H9 (cell line): Measurements from ENCODE around the gene PTOV1. TPM values are rescaled to one million over a fixed set of nuclear protein-coding genes. Genes with fewer than 3 reads are reported as not detected.

ENCODE experiments used
- DNase-seq: peaks from one replicate; pipeline ENCODE4 v3.0.0-alpha.2; 2017
- H2AFZ ChIP-seq: one replicate; pipeline ENCODE4 v1.6.1; 2013; ENCODE audit warnings: mild to moderate bottlenecking, low read length, control low read depth, moderate library complexity
- H2AK5ac ChIP-seq: 2 replicates; pipeline ENCODE4 v1.6.1; 2013; ENCODE audit warnings: low read length, control low read depth, mixed read lengths; ENCODE audit not compliant: insufficient read length
- H2BK120ac ChIP-seq: one replicate; pipeline ENCODE4 v1.6.1; 2013; ENCODE audit warnings: low read depth, mild to moderate bottlenecking, low read length, control low read depth, inconsistent platforms; ENCODE audit not compliant: poor library complexity, severe bottlenecking
- H2BK12ac ChIP-seq: 2 replicates; pipeline ENCODE4 v1.6.1; 2013; ENCODE audit warnings: low read length, control low read depth, mixed read lengths, low read depth; ENCODE audit not compliant: insufficient read length
- H2BK15ac ChIP-seq: 2 replicates; pipeline ENCODE4 v1.6.1; 2013; ENCODE audit warnings: low read depth, low read length, control low read depth
- H2BK20ac ChIP-seq: one replicate; pipeline ENCODE4 v1.6.1; 2013; ENCODE audit warnings: low read depth, mild to moderate bottlenecking, low read length, control low read depth, inconsistent platforms; ENCODE audit not compliant: poor library complexity, severe bottlenecking
- H2BK5ac ChIP-seq: 2 replicates; pipeline ENCODE4 v1.6.1; 2013; ENCODE audit warnings: low read length, control low read depth, mixed read lengths; ENCODE audit not compliant: insufficient read length
- H3K14ac ChIP-seq: 2 replicates; pipeline ENCODE4 v1.6.1; 2013; ENCODE audit warnings: low read length, control low read depth; ENCODE audit not compliant: insufficient read depth
- H3K18ac ChIP-seq: 2 replicates; pipeline ENCODE4 v1.6.1; 2013; ENCODE audit warnings: low read depth, mild to moderate bottlenecking, mixed read lengths, low read length, control low read depth; ENCODE audit not compliant: insufficient read length
- H3K23ac ChIP-seq: 2 replicates; pipeline ENCODE4 v1.6.1; 2013; ENCODE audit warnings: low read length, control low read depth, mixed read lengths, low read depth; ENCODE audit not compliant: insufficient read length
- H3K23me2 ChIP-seq: 2 replicates; pipeline ENCODE4 v1.6.1; 2013; ENCODE audit warnings: low read depth, mild to moderate bottlenecking, mixed read lengths, low read length, control low read depth; ENCODE audit not compliant: insufficient read length, poor library complexity, severe bottlenecking
- H3K27ac ChIP-seq: 2 replicates; pipeline ENCODE4 v1.5.1; 2013; ENCODE audit warnings: low read length, control low read depth, mixed read lengths, low read depth; ENCODE audit not compliant: insufficient read length
- H3K27me3 ChIP-seq: 2 replicates; pipeline ENCODE4 v1.6.1; 2013; ENCODE audit warnings: low read length, control low read depth, inconsistent platforms; ENCODE audit not compliant: insufficient read depth
- H3K4ac ChIP-seq: 2 replicates; pipeline ENCODE4 v1.6.1; 2013; ENCODE audit warnings: low read depth, mild to moderate bottlenecking, control low read depth, inconsistent platforms, low read length, moderate library complexity
- H3K4me1 ChIP-seq: 2 replicates; pipeline ENCODE4 v1.6.1; 2013; ENCODE audit warnings: low read length, control low read depth, inconsistent platforms; ENCODE audit not compliant: insufficient read depth
- H3K4me2 ChIP-seq: 2 replicates; pipeline ENCODE4 v1.6.1; 2013; ENCODE audit warnings: low read length, control low read depth, mixed read lengths; ENCODE audit not compliant: insufficient read length, insufficient read depth
- H3K56ac ChIP-seq: 2 replicates; pipeline ENCODE4 v1.6.1; 2013; ENCODE audit warnings: low read depth, mild to moderate bottlenecking, mixed read lengths, low read length, control low read depth; ENCODE audit not compliant: insufficient read length
- H3K79me1 ChIP-seq: 2 replicates; pipeline ENCODE4 v1.6.1; 2013; ENCODE audit warnings: low read depth, mild to moderate bottlenecking, moderate library complexity, low read length, control low read depth, inconsistent platforms; ENCODE audit not compliant: insufficient read depth, poor library complexity, severe bottlenecking
- H3K79me2 ChIP-seq: 2 replicates; pipeline ENCODE4 v1.6.1; 2013; ENCODE audit warnings: low read length, control low read depth, inconsistent platforms; ENCODE audit not compliant: insufficient read depth
- H3K9ac ChIP-seq: 2 replicates; pipeline ENCODE4 v1.6.1; 2013; ENCODE audit warnings: low read length, control low read depth, mixed read lengths; ENCODE audit not compliant: insufficient read length; ENCODE audit errors: extremely low read depth
- H3K9me3 ChIP-seq: one replicate; pipeline ENCODE4 v1.6.1; 2013; ENCODE audit warnings: low read depth, low read length, inconsistent platforms; ENCODE audit not compliant: control insufficient read depth
- H3T11ph ChIP-seq: one replicate; pipeline ENCODE4 v1.6.1; 2013; ENCODE audit warnings: mild to moderate bottlenecking, low read length, control low read depth, inconsistent platforms
- H4K20me1 ChIP-seq: one replicate; pipeline ENCODE4 v1.6.1; 2013; ENCODE audit not compliant: control insufficient read depth, insufficient read length, insufficient read depth
- H4K5ac ChIP-seq: 2 replicates; pipeline ENCODE4 v1.6.1; 2013; ENCODE audit warnings: low read depth, mild to moderate bottlenecking, mixed read lengths, low read length, control low read depth; ENCODE audit not compliant: insufficient read length
- H4K8ac ChIP-seq: replicated peaks from 2 replicates; pipeline ENCODE4 v1.6.1; 2013; ENCODE audit warnings: low read length, control low read depth, mixed read lengths, low read depth; ENCODE audit not compliant: insufficient read length
- H4K91ac ChIP-seq: 2 replicates; pipeline ENCODE4 v1.6.1; 2013; ENCODE audit warnings: low read depth, mild to moderate bottlenecking, moderate library complexity, mixed read lengths, low read length, control low read depth; ENCODE audit not compliant: insufficient read length
- H3K27ac Mint-ChIP-seq, 3 experiments: 2 replicates in 2 of 3; 3 replicates in 1 of 3; pipeline ENCODE4 v1.8.0; 2020 to 2021; ENCODE audit warnings: mixed read lengths in 3 of 3, mild to moderate bottlenecking in 1 of 3, moderate library complexity in 1 of 3
- H3K27me3 Mint-ChIP-seq: 2 replicates; pipeline ENCODE4 v1.8.0; 2021; ENCODE audit warnings: low read depth, mild to moderate bottlenecking, moderate library complexity, mixed read lengths
- H3K36me3 Mint-ChIP-seq, 3 experiments: 2 replicates in 2 of 3; 3 replicates in 1 of 3; pipeline ENCODE4 v1.8.0; 2020 to 2021; ENCODE audit warnings: low read depth in 3 of 3, mixed read lengths in 3 of 3; ENCODE audit not compliant: insufficient read depth in 1 of 3
- H3K4me1 Mint-ChIP-seq, 2 experiments: 2 replicates each; pipeline ENCODE4 v1.8.0; 2020; ENCODE audit warnings: mixed read lengths in 2 of 2
- H3K4me3 Mint-ChIP-seq, 2 experiments: 2 replicates in 1 of 2; 3 replicates in 1 of 2; pipeline ENCODE4 v1.8.0; 2020 to 2021; ENCODE audit warnings: mild to moderate bottlenecking in 2 of 2, mixed read lengths in 2 of 2, moderate library complexity in 1 of 2
- H3K9me3 Mint-ChIP-seq, 2 experiments: 2 replicates in 1 of 2; 3 replicates in 1 of 2; pipeline ENCODE4 v1.8.0; 2020; ENCODE audit warnings: mild to moderate bottlenecking in 2 of 2, mixed read lengths in 2 of 2, moderate library complexity in 1 of 2
- WGBS: extraction: QIAGEN DNeasy Blood & Tissue Kit; methylation state at CpG from one replicate; pipeline ENCODE4 v1.1.7; 2013; ENCODE audit warnings: missing lambda C conversion rate, low lambda C conversion rate, mixed read lengths; ENCODE audit not compliant: insufficient read length; ENCODE audit errors: extremely low coverage; 5-methylcytosine and 5-hydroxymethylcytosine counted together
- total RNA-seq: library from RNA; stranded (reverse); gene quantifications from 2 replicates; pipeline ENCODE4 v1.2.1, GENCODE V29; 2021
- TF ChIP-seq, protein P1 (sequence below): fragments of 200-600 bp; sonication (generic); conservative IDR thresholded peaks from 3 replicates; pipeline ENCODE4 v1.8.0; 2021; ENCODE audit warnings: antibody characterized with exemption, mild to moderate bottlenecking

The PTOV1 gene
- total RNA-seq, 1 experiment from 2014 or later, result 309 TPM

DNA sequence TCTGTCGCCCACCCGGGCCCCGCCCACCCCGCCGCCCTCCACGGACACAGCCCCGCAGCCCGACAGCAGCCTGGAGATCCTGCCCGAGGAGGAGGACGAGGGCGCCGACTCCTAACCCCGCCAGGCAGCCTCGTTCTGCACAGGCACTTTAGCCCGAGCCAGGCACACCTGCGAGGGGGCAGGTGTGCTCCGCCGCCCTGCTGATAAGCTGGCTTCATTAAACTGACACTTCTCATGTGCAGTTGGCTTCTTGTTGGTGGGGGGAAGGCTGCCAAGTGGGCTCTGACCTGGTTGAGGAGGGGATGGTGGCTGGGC is 37.5 kb downstream of the PTOV1 start:
- H3K4me1 ChIP-seq, result no peaks in the 10 kb centered on the region
- no peaks in the 10 kb centered on the region for H3K9me3 ChIP-seq
- no peak for DNase-seq
- peaks cover 5% of the 10 kb centered on the region for H4K20me1 ChIP-seq
- H2BK120ac ChIP-seq, result no peak overlapping the region
- no peak overlapping the region for H2BK5ac ChIP-seq
- no peak overlapping the region for H3T11ph ChIP-seq
- Mint-ChIP-seq H3K4me1 (peaks cover 3 to 21% of the 10 kb centered on the region in 2 experiments; a peak in 3 of 4 replicates), H3K4me3 (no peak overlapping the region), H3K36me3 (peaks cover 27 to 37% (median 33%) of the 10 kb centered on the region in 3 experiments), H3K27me3 (peaks cover 28% of the 10 kb centered on the region), H3K27ac (no peak overlapping the region), H3K9me3 (peaks cover 0 to 11% of the 10 kb centered on the region in 2 experiments; a peak in 1 of 5 replicates)
- no peak overlapping the region for H4K8ac ChIP-seq
- no peak overlapping the region for H2BK20ac ChIP-seq
- peaks cover 3% of the 10 kb centered on the region for H3K23me2 ChIP-seq
- H3K18ac ChIP-seq, result no peak overlapping the region
- H3K27ac ChIP-seq, result no peak overlapping the region
- H4K91ac ChIP-seq, result no peak overlapping the region
- no peak overlapping the region for H3K14ac ChIP-seq
- no peak overlapping the region for H2AK5ac ChIP-seq
- no CpG with 5 or more reads among the region's 18 CpGs for WGBS
- no peak overlapping the region for H2AFZ ChIP-seq
- no peak overlapping the region for H3K23ac ChIP-seq
- H4K5ac ChIP-seq, result no peak overlapping the region
- H3K4me2 ChIP-seq, result no peak overlapping the region
- no peaks in the 10 kb centered on the region; the same call in 1 of the 2 replicates for H3K27me3 ChIP-seq
- no peaks in the 10 kb centered on the region for H3K79me2 ChIP-seq
- H2BK15ac ChIP-seq, result no peak overlapping the region
- no peak overlapping the region for H3K4ac ChIP-seq
- no peak overlapping the region for H3K9ac ChIP-seq
- no peak overlapping the region for H3K56ac ChIP-seq
- no peak overlapping the region for H2BK12ac ChIP-seq
- TF ChIP-seq, protein P1, sequence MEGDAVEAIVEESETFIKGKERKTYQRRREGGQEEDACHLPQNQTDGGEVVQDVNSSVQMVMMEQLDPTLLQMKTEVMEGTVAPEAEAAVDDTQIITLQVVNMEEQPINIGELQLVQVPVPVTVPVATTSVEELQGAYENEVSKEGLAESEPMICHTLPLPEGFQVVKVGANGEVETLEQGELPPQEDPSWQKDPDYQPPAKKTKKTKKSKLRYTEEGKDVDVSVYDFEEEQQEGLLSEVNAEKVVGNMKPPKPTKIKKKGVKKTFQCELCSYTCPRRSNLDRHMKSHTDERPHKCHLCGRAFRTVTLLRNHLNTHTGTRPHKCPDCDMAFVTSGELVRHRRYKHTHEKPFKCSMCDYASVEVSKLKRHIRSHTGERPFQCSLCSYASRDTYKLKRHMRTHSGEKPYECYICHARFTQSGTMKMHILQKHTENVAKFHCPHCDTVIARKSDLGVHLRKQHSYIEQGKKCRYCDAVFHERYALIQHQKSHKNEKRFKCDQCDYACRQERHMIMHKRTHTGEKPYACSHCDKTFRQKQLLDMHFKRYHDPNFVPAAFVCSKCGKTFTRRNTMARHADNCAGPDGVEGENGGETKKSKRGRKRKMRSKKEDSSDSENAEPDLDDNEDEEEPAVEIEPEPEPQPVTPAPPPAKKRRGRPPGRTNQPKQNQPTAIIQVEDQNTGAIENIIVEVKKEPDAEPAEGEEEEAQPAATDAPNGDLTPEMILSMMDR, result no peak
- no peaks in the 10 kb centered on the region for H3K79me1 ChIP-seq
